Measurements from ENCODE around the gene ITM2C. TPM values are rescaled to one million over a fixed set of nuclear protein-coding genes. Genes with fewer than 3 reads are reported as not detected.

The ITM2C gene
- total RNA-seq, 2 experiments from 2014 or later: 50.4 to 55.0 TPM

DNA sequence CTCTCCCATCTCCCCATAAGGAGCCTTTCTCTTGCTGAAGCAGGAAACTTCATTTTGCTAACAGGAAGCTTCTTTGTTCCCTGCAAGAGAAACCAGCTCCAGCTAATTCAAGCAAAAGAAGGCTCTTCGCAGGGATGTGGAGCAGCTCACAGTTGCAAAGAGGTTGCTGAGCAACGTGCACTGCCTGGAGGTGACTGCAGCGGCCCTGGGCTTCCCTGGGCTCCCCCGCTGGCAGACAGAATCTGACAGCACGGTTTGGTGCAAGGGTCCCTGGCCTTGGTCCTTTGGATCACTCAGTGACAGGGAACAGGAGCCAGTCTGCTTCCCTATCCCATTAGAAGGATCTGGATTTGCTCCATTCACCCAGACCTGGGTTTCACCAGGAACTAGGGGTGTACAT, 34.5 kb downstream of the ITM2C start:
- ChIA-PET POLR2A (no interaction called here), CTCF (interaction anchor here (0.9 to 12.9 kb wide), 2 partner anchors 38 to 88 kb away, joined by 4 to 144 read pairs; no protein-coding TSS in a partner anchor)

GRCh38 chr2:230899786-230900185, 35.0 kb downstream of the ITM2C start:
- POLR2A ChIA-PET: no interaction called here

DNA sequence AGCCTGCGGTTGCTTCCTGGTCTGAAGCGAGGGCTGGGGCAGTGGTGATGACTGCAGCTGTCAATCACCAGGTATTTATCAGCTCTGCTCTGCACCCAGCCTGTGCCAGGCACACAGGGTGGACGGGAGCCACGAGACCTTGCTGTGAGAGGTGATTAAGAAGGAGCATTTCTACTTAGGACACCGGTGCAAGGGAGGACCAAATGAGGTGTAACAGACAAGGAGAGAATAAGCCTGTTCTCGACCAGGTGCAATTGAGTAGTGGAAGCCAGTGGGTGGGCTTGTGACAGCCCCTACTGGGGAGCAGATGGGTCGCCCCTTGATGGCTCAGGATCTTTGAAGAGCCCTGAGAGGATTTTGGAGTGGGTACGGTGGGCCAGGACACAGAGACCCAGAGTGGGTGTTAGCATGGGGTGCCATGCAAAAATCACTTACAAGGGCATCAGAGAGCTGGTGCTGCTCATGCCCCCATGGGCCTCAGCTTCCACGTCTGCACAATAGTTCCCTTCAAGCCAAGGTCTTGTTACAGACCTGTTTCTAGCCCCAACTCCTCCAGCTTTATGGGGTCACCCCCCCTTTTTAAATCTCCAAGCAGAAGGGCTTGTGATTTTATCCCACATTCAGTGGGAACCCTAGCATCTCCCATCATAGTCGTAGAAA, 35.7 kb downstream of the ITM2C start:
- ChIA-PET CTCF (interaction anchor here (1.1 to 12.9 kb wide), 7 partner anchors 24 to 152 kb away, joined by 3 to 144 read pairs (median 4); partner anchors contain the start of gene ITM2C), POLR2A (no interaction called here)

More at GRCh38 chr2:230899786-230900185, 35.0 kb downstream of the ITM2C start:
- CTCF ChIA-PET: interaction anchor here (0.9 to 12.9 kb wide), 4 partner anchors 24 to 87 kb away, joined by 3 to 144 read pairs (median 4); partner anchors contain the start of gene ITM2C

DNA sequence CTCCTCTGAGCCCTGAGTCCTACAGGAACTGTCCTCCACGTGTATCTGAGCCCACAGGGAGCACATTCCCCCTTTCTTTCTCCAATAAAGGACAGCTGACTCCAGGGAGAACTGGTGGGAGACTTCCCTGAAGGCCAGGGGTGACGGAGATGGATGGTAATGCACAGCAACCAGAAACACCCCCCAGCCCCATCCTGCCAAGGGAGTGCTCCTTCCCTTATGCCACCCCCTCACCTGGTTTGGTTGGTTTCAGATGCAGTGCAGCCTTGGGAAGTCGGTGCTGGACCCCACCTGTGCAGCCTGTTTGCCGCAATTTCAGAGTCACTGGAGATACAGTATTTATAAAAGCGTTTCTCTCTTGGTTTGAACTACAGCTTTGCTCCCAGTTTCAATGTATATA, 36.3 kb downstream of the ITM2C start:
- POLR2A ChIA-PET: no interaction called here
- CTCF ChIA-PET: interaction anchor here (0.6 to 12.9 kb wide), 11 partner anchors 7 to 152 kb away, joined by 3 to 144 read pairs (median 4); partner anchors contain the start of gene ITM2C

DNA sequence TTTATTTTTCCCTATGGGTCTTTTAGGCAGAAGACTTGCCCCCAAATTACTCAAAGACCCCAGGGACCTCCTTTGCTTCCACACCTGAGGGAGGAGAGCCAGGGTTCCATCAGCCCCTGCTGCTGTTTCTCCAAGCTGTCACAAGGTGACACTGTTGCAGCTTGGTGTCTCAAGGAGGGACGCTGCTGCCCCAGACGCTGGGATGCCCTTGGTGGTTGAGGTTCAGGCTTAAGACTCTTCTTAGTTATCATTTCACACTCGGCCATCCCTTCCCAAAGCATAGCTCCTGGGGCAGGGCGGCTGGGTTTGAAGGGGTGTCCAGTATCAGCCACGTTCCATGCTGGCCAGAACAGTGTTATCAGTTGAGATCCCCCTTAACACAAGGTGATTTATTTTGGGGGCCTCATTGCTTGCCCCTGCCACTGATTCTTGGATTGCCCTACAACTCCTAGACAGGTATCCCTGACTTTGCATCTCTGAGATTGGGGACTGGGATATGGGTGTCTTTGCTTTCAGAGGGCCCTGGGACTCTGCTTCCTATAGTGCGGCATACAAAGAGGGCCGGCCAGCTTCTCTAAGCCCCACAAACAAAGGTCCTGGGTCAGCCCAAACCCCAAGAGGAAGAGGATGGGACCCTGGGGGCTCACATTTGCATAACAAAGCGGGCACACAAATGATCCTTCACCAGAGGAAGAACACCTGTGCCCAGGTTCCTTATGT, 37.6 kb downstream of the ITM2C start:
- POLR2A ChIA-PET: no interaction called here
- CTCF ChIA-PET: interaction anchor here (0.5 to 12.9 kb wide), 14 partner anchors 9 to 550 kb away, joined by 3 to 144 read pairs (median 3); no protein-coding TSS in a partner anchor

DNA sequence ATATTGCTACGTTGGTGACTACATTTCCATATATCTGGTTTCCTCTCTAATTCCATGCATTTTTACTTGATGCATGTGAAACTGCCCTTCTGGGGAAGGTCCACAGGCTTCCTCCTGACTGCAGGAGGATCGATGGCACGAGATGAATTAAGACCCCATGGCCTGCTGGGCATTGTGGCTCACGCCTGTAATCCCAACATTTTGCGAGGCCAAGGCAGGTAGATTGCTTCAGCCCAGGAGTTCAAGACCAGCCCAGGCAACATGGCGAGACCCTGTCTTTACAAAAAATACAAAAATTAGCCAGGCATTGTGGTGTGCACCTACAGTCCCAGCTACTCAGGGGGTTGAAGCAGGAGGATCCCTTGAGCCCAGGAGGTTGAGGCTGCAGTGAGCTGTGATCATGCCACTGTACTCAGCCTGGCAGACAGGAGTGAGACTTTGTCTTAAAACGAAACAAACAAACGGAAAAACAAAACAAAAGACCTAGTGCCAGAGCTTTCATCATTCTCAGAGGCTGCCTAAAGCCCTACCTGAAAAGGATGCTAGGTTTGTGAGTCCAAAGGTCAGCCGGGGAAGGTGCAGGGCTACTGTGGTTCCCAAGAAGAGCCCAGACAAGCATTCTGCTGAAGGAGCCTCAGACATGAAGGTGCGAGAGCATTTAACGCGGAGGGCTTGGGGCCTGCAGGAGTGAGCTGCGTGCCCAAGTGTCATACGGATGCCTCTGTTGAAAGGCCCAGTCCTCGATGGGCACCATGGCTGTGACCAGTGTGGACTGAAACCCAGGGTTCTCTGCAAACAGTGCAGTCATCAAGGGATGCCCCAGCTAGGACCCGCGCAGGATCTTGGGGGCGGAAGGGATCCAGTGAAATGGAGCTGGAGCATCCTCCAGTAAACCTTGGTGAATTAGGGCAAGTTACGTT, 38.7 kb downstream of the ITM2C start:
- POLR2A ChIA-PET: no interaction called here
- CTCF ChIA-PET: interaction anchor here (0.6 to 12.9 kb wide), 3 partner anchors 48 to 84 kb away, joined by 3 to 144 read pairs (median 5); no protein-coding TSS in a partner anchor

- CTCF ChIA-PET: interaction anchor here (0.9 to 12.9 kb wide), 6 partner anchors 16 to 82 kb away, joined by 3 to 144 read pairs (median 4); partner anchors contain the start of genes GPR55 and ITM2C
- POLR2A ChIA-PET: interaction anchor here (1.3 kb wide), 1 partner anchor 40 kb away, joined by 4 read pairs; the partner anchor contains the start of gene ITM2C
Measured at GRCh38 chr2:230904856-230905447, 40.2 kb downstream of the ITM2C start.

DNA sequence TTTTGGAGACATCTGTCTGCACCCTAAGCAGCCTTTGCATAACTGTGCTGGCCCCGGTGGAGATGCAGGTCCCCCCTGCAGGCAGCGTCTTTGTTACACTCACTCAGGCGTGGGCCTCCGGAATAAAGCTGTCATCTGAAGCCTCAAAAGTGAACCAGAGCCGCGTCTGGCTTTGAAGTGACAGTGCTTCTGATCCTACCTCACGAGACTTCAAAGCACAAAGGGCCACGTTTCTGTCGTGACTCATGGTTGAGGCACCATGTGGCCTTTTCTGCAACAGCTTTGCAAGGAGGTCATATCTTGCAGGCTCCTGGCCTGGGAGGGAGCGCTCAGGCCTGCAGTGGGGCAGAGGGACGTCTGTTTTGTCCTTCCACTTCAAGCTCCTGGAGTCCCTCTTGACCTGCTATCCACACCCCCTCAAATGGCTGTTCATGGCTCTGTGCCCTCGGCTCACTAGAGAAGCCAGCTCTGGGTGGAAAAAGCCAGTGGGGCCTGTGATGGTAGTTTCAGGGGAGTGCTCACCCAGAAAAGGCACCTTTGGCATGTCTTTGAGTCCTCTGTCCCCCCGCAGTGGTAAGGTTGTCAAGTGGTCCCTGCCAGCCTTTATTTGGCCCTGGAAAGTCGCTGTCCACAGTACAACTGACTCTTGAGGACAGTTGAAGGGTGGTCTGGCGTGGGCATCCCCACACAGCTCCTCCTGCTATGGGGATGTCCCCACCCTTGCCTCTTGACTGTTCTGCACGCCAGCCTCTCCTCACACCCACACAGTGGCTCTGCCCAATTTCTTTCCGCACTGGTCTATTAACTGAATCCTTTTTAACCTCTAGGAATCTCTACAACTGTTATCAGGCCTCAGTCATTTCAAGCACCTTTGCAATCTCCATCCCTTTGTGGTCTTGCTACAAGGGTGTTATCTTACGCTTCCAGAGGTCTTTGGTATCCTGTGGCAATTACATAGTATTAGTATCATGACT, 41.0 kb downstream of the ITM2C start:
- ChIA-PET CTCF (interaction anchor here (0.9 to 12.9 kb wide), 8 partner anchors 13 to 82 kb away, joined by 3 to 144 read pairs (median 4); partner anchors contain the start of genes GPR55 and ITM2C), POLR2A (interaction anchor here (1.3 kb wide), 1 partner anchor 41 kb away, joined by 4 read pairs; the partner anchor contains the start of gene ITM2C)

DNA sequence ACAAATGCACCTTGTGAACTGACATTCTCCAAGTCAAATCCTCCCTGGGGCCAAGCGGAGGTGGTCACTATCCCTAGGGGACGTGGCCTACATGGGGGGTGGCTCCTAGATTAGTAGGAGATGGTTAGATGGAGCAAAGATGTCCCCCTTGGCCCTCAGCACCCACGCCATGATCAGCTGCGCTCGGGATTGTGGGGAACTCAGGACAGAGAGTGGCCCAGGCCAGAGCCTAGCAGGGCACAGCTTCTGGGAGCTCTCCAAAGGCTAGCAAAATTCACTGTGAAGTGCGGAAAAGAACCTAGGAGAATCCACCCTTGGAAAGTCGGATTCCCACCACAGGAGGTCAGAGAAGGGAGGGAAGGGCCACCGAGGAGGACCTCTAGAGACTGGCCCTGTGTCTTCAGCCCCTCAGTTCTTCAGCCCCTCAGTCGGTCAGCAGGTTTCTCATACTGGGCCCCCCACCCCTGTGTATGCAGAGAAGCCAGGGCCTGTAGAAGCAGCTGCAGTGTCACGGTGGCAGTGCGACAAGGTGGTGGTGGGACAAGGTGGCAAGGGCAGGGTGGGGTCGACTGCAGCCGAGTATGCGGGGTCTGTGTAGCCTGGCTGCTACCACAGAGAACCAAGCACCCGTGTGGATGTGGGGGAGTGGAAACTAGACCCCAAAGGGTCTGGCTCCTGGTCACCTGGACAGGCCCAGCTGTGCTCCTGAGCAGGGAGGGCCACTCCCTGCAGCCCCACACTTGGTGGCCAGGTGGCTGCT, 41.9 kb downstream of the ITM2C start:
- ChIA-PET CTCF (interaction anchor here (1.5 to 12.9 kb wide), 5 partner anchors 17 to 146 kb away, joined by 3 to 144 read pairs (median 6); partner anchors contain the start of gene GPR55), POLR2A (interaction anchor here (1.3 kb wide), 1 partner anchor 42 kb away, joined by 4 read pairs; the partner anchor contains the start of gene ITM2C)

DNA sequence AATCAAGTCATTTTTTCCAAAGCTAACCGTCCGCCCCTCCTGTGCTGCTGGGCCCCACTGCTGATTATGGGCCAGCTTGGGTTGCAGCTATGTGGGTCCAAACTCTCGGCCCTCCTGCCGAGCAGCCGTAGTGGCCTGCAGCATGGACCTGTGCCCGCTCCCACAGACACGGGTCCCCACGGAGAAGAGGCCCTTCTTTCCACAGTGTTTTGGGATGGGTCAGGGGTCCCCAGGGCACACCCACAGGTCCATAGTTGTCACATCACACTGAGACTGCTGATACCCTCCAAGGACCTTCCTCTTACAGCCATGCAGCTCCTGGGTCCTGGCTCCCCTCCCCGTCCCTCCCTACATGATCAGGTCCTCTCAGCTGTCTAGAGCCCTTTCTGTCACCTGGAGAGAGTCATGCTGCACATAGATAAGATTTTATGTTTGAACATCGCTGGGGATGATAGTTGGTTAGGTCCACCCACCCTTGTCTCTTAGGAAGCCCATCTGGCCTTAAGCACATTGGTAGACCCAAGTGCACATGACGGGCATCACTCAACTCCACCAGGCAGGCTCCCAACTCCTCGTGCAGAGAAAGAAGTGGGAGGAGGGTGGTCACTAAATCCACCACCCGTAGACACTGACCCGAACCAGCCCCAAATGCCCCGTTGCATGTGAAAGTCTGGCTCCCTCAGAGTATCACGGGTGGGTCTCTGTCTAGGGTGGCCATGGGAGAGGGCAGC, 42.8 kb downstream of the ITM2C start:
- POLR2A ChIA-PET: no interaction called here

DNA sequence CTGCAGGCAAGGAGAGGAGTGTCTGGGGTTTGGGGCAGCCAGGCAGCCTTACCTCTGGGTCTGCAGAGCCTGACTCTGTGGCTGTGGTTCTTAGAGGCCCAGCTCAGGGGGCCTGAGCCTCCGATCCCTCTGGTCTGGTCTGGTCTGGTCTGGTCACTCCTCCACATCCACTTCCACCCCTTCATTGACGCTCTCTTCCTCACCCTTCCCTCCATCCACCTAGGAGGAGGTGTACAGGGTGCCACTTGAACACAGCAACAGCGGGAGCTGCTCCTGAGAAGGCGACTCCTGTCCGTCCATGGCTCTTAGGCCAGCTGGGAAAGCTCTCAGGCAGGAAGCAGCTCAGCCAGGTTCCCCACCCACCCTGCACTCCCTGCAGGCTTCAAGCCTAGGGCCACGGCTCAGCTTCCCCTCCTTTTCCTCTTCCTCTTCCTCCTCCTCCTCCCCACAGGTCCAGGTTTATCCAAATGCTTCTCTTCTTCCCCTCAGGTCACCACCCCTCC, 43.4 kb downstream of the ITM2C start:
- POLR2A ChIA-PET: interaction anchor here (1.3 kb wide), 1 partner anchor 76 kb away, joined by 5 read pairs; no protein-coding TSS in a partner anchor

More for the DNA sequence above, 42.8 kb downstream of the ITM2C start:
- CTCF ChIA-PET: interaction anchor here (1.5 to 12.9 kb wide), 5 partner anchors 17 to 145 kb away, joined by 3 to 144 read pairs (median 5); no protein-coding TSS in a partner anchor

GRCh38 chr2:230908595-230909191, 44.0 kb downstream of the ITM2C start:
- ChIA-PET POLR2A (interaction anchor here (1.3 kb wide), 1 partner anchor 76 kb away, joined by 5 read pairs; no protein-coding TSS in a partner anchor), CTCF (interaction anchor here (1.1 to 12.9 kb wide), 4 partner anchors 16 to 78 kb away, joined by 3 to 144 read pairs (median 4); no protein-coding TSS in a partner anchor)

More for the DNA sequence above, 43.4 kb downstream of the ITM2C start:
- CTCF ChIA-PET: interaction anchor here (1.1 to 12.9 kb wide), 6 partner anchors 16 to 145 kb away, joined by 3 to 144 read pairs (median 4); no protein-coding TSS in a partner anchor

DNA sequence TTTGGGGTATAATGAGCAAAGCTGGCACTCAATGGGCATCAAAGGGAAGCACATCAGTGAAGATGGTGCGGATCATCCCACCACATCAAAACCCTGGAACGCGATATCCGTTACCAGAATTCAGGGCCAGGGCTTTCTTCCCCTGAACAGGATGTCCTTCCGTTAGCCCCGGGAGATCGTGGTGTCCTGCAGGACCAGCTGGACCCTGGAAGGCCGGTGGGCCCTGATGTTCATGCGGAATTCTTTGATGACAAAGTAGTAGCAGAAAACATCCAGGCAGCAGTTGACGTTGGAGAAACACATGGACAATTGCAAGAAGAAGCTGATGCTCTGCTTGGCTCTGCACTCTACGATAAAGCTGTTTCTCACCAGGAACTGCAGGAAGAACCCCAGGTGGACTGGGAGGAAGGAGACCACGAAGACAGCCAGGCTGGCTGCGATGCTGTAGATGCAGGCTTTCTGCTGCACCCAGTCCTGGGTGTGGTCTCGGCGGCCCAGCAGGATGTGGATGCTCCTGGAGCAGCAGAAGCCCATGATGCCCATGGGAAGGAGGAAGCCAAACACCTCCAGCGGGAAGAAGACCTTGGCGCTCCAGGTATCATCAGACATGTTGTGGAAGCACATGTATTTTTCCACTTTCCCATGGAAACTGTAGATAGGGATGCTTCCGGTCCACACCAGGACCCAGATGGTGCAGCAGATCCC, 45.3 kb downstream of the ITM2C start:
- ChIA-PET CTCF (interaction anchor here (2.1 kb wide), 1 partner anchor 14 kb away, joined by 5 read pairs; no protein-coding TSS in a partner anchor), POLR2A (no interaction called here)

GRCh38 chr2:230910546-230911177, 45.9 kb downstream of the ITM2C start:
- POLR2A ChIA-PET: no interaction called here
- CTCF ChIA-PET: no interaction called here

Measured in activated CD8-positive, alpha-beta memory T cell treated with anti-CD3 and anti-CD28 coated beads for 36 hours (primary cell).